GM21526 (cell line): ENCODE results near the gene PSMD6.

Experiments used
- ATAC-seq: cut with Tn5 transposase; IDR thresholded peaks from one replicate; pipeline ENCODE4 v1.9.1; 2021; ENCODE audit warnings: moderate library complexity; ENCODE audit not compliant: unreplicated experiment, low FRiP score

The PSMD6 gene

GRCh38 chr3:64046996-64047594, 23.8 kb upstream of the PSMD6 start:
- no peak for ATAC-seq

GRCh38 chr3:64046592-64046991, 23.3 kb upstream of the PSMD6 start:
- ATAC-seq, result no peak

- no peak for ATAC-seq
These were observed 19.7 kb upstream of the PSMD6 start for GRCh38 chr3:64042952-64043351.

- ATAC-seq, result no peak
These were observed 16.9 kb upstream of the PSMD6 start for GRCh38 chr3:64039981-64040733.

- no peak for ATAC-seq
These were observed 16.0 kb upstream of the PSMD6 start for GRCh38 chr3:64039332-64039731.

- ATAC-seq, result no peak
These were observed 15.0 kb upstream of the PSMD6 start for GRCh38 chr3:64038253-64038767.

GRCh38 chr3:64037084-64037483, 13.8 kb upstream of the PSMD6 start:
- no peak for ATAC-seq

- ATAC-seq, result no peak
These were observed 9.8 kb upstream of the PSMD6 start for GRCh38 chr3:64033069-64033468.

- no peak for ATAC-seq
These were observed 8.5 kb upstream of the PSMD6 start for GRCh38 chr3:64031540-64032508.

- ATAC-seq, result peak; percentile 95
These were observed 7.4 kb upstream of the PSMD6 start for GRCh38 chr3:64030741-64031140.

- ATAC-seq, result no peak
These were observed 6.0 kb upstream of the PSMD6 start for GRCh38 chr3:64029287-64029686.

GRCh38 chr3:64028754-64029153, 5.5 kb upstream of the PSMD6 start:
- ATAC-seq, result no peak

GRCh38 chr3:64027658-64028057, 4.4 kb upstream of the PSMD6 start:
- ATAC-seq, result no peak

GRCh38 chr3:64026346-64026745, 3.1 kb upstream of the PSMD6 start:
- ATAC-seq, result no peak

- ATAC-seq, result no peak
These were observed 548 bp upstream of the PSMD6 start for GRCh38 chr3:64023861-64024223.

GRCh38 chr3:64022451-64023186, 675 bp downstream of the PSMD6 start:
- peak; percentile 14 for ATAC-seq

- ATAC-seq, result no peak
These were observed 1.4 kb downstream of the PSMD6 start for GRCh38 chr3:64021922-64022321.

- ATAC-seq, result no peak
These were observed 3.4 kb downstream of the PSMD6 start for GRCh38 chr3:64019879-64020278.

GRCh38 chr3:64019271-64019670, 4.0 kb downstream of the PSMD6 start:
- no peak for ATAC-seq

GRCh38 chr3:64016941-64017620, 6.2 kb downstream of the PSMD6 start:
- no peak for ATAC-seq
